Keratinocyte (primary cell): Measurements from ENCODE around the gene ARHGAP45. TPM values are rescaled to one million over a fixed set of nuclear protein-coding genes. Genes with fewer than 3 reads are reported as not detected.

Experiments
- DNase-seq: peaks from one replicate; pipeline ENCODE4 v3.0.0-alpha.2; 2011; ENCODE audit warnings: low read depth, missing footprints, low spot score
- FAIRE-seq: peaks from 2 replicates; lab custom pipeline; 2011; peaks lifted over from hg19 to GRCh38; lab: Jason Lieb, UNC
- H2AFZ ChIP-seq: 2 replicates; pipeline ENCODE4 v1.6.0; 2012; ENCODE audit warnings: low read length, control low read depth, inconsistent platforms; ENCODE audit not compliant: control insufficient read depth
- H3K27ac ChIP-seq: 2 replicates; pipeline ENCODE4 v1.5.1; 2011; ENCODE audit warnings: low read length; ENCODE audit not compliant: control insufficient read depth, insufficient read depth
- H3K27me3 ChIP-seq: 3 replicates; pipeline ENCODE4 v1.6.0; 2011; ENCODE audit warnings: low read length; ENCODE audit not compliant: control insufficient read depth, insufficient read depth; ENCODE audit errors: extremely low read depth
- H3K36me3 ChIP-seq, 2 experiments: 2 replicates in 1 of 2; 3 replicates in 1 of 2; pipeline ENCODE4 v1.5.1; 2011; ENCODE audit warnings: low read length in 2 of 2, mild to moderate bottlenecking in 1 of 2; ENCODE audit not compliant: control insufficient read depth in 2 of 2, insufficient read depth in 2 of 2; ENCODE audit errors: extremely low read depth in 1 of 2
- H3K4me1 ChIP-seq: 3 replicates; pipeline ENCODE4 v1.5.1; 2011; ENCODE audit warnings: low read length; ENCODE audit not compliant: control insufficient read depth, insufficient read depth; ENCODE audit errors: extremely low read depth
- H3K4me2 ChIP-seq: 3 replicates; pipeline ENCODE4 v1.6.0; 2011; ENCODE audit warnings: low read depth, low read length; ENCODE audit not compliant: control insufficient read depth, insufficient read depth; ENCODE audit errors: extremely low read depth
- H3K4me3 ChIP-seq, 3 experiments: fragments of 200-600 bp in 1 of 3; sonication (generic) in 1 of 3; 2 replicates in 2 of 3; 3 replicates in 1 of 3; pipeline ENCODE4 v1.5.1; 2011 to 2016; ENCODE audit warnings: low read length in 3 of 3, mild to moderate bottlenecking in 3 of 3, control low read depth in 2 of 3, inconsistent platforms in 1 of 3, low read depth in 1 of 3, mixed read lengths in 1 of 3, mixed run types in 1 of 3, moderate library complexity in 1 of 3; ENCODE audit not compliant: control insufficient read depth in 2 of 3, insufficient read depth in 2 of 3; ENCODE audit errors: extremely low read depth in 1 of 3
- H3K79me2 ChIP-seq: 2 replicates; pipeline ENCODE4 v1.6.0; 2012; ENCODE audit warnings: low read length; ENCODE audit not compliant: control insufficient read depth, insufficient read depth
- H3K9ac ChIP-seq: 3 replicates; pipeline ENCODE4 v1.6.0; 2011; ENCODE audit warnings: low read length; ENCODE audit not compliant: control insufficient read depth, insufficient read depth; ENCODE audit errors: extremely low read depth
- H3K9me1 ChIP-seq: 3 replicates; pipeline ENCODE4 v1.6.0; 2011; ENCODE audit warnings: low read length; ENCODE audit not compliant: control insufficient read depth, insufficient read depth; ENCODE audit errors: extremely low read depth
- H3K9me3 ChIP-seq: 2 replicates; pipeline ENCODE4 v1.5.1; 2012; ENCODE audit warnings: low read depth, low read length; ENCODE audit not compliant: control insufficient read depth
- H4K20me1 ChIP-seq: 3 replicates; pipeline ENCODE4 v1.6.0; 2011; ENCODE audit warnings: low read length; ENCODE audit not compliant: control insufficient read depth, insufficient read depth; ENCODE audit errors: extremely low read depth
- CTCF ChIP-seq, 3 experiments: IDR thresholded peaks in 1 of 3; conservative IDR thresholded peaks in 1 of 3; optimal IDR thresholded peaks in 1 of 3; 2 replicates in 2 of 3; 3 replicates in 1 of 3; pipeline versions ENCODE3 to v1.5.1; 2011; ENCODE audit warnings: low read length in 3 of 3, mild to moderate bottlenecking in 3 of 3, moderate library complexity in 2 of 3, control low read depth in 1 of 3, inconsistent platforms in 1 of 3; ENCODE audit not compliant: insufficient read depth in 2 of 3; ENCODE audit errors: extremely low read depth in 1 of 3
- EZH2 ChIP-seq: IDR thresholded peaks from one replicate; pipeline ENCODE4 v1.6.1; 2012; ENCODE audit warnings: inconsistent platforms, mild to moderate bottlenecking, low read length, moderate library complexity
- dilution Hi-C: fragments of 300-500 bp; cut with MboI; formaldehyde crosslinking; loops from one replicate; pipeline ENCODE4 v1.7.0; 2020; ENCODE audit warnings: low sequenced_read_pairs; ENCODE audit not compliant: extremely low pct_ligation_motif_present
- polyA plus RNA-seq, 5 experiments: library from polyadenylated mRNA; depleted of rRNA in 3 of 5; stranded (reverse) in 3 of 5; stranded (forward) in 1 of 5; unstranded in 1 of 5; fragments of >200 nt; gene quantifications; 1 replicate in 1 of 5; 2 replicates in 3 of 5; 3 replicates in 1 of 5; pipeline versions ENCODE4 v1.2.1 to v1.2.3, GENCODE V29; 2011 to 2012; ENCODE audit warnings: missing spikeins in 2 of 5, low read depth in 1 of 5, low replicate concordance in 1 of 5

Gene ARHGAP45
- polyA plus RNA-seq, 1 donor (not counting 4 experiments of a cell fraction or from before 2014, with no cell fraction given) = 0.56 TPM

- H3K27ac ChIP-seq = peak overlapping the region; percentile 74
- no peaks in the 10 kb centered on the region for H3K9me1 ChIP-seq
- peak overlapping the region; percentile 77 for H3K4me2 ChIP-seq
- H3K79me2 ChIP-seq = no peaks in the 10 kb centered on the region
- FAIRE-seq = peak; percentile 85
- H3K4me1 ChIP-seq = peaks cover 4% of the 10 kb centered on the region
- DNase-seq = peak; percentile 89
- H3K27me3 ChIP-seq = no peaks in the 10 kb centered on the region
- H4K20me1 ChIP-seq = no peaks in the 10 kb centered on the region
- H3K9ac ChIP-seq = peak overlapping the region; percentile 73
- H2AFZ ChIP-seq = peak overlapping the region; percentile 92
- dilution Hi-C loops = no loop called here
- H3K4me3 ChIP-seq = peak overlapping the region; percentile 34 to 71 (median 52)
- H3K9me3 ChIP-seq = no peaks in the 10 kb centered on the region
- peaks cover 4 to 7% of the 10 kb centered on the region in 2 experiments for H3K36me3 ChIP-seq
- TF ChIP-seq CTCF (optimal IDR thresholded peaks at IDR 0.05 in 1 of 3, IDR thresholded peaks at IDR 0.05 in 1 of 3, conservative IDR thresholded peaks at IDR 0.05 in 1 of 3; ENCODE audit: extremely low read depth in 1 of 3, insufficient read depth in 2 of 3, low read length in 3 of 3) (no peak), EZH2 (no peak)
These were observed 15.4 kb downstream of the ARHGAP45 start for GRCh38 chr19:1082165-1082927.

- H3K9ac ChIP-seq = peak overlapping the region; percentile 73
- no peak for DNase-seq
- no peaks in the 10 kb centered on the region for H3K9me3 ChIP-seq
- no peak for FAIRE-seq
- TF ChIP-seq CTCF (optimal IDR thresholded peaks at IDR 0.05 in 1 of 3, IDR thresholded peaks at IDR 0.05 in 1 of 3, conservative IDR thresholded peaks at IDR 0.05 in 1 of 3; ENCODE audit: extremely low read depth in 1 of 3, insufficient read depth in 2 of 3, low read length in 3 of 3) (no peak), EZH2 (no peak)
- H3K4me3 ChIP-seq = peak overlapping the region; percentile 34 to 71 (median 52)
- H3K79me2 ChIP-seq = no peaks in the 10 kb centered on the region
- no peaks in the 10 kb centered on the region for H3K27me3 ChIP-seq
- no peaks in the 10 kb centered on the region for H4K20me1 ChIP-seq
- H3K27ac ChIP-seq = no peak overlapping the region
- peak overlapping the region; percentile 77 for H3K4me2 ChIP-seq
- peak overlapping the region; percentile 30 for H2AFZ ChIP-seq
- H3K36me3 ChIP-seq = peaks cover 7 to 12% of the 10 kb centered on the region in 2 experiments
- peaks cover 4% of the 10 kb centered on the region for H3K4me1 ChIP-seq
- H3K9me1 ChIP-seq = no peaks in the 10 kb centered on the region
- dilution Hi-C loops = no loop called here
These were observed 16.2 kb downstream of the ARHGAP45 start for GRCh38 chr19:1082928-1083816.
